Measurements from ENCODE around the gene IL36A. TPM values are rescaled to one million over a fixed set of nuclear protein-coding genes. Genes with fewer than 3 reads are reported as not detected.

The IL36A gene
- total RNA-seq, 1 experiment from 2014 or later: not detected

GRCh38 chr2:112980537-112980936 is 24.7 kb upstream of the IL36A start:
- Histone ChIP-seq H3K27me3 (ENCODE audit: control insufficient read depth, insufficient read depth, low read length) (peaks cover 18% of the 10 kb centered on the region), H3K27ac (ENCODE audit: low read length) (no peak overlapping the region), H3K9me3 (ENCODE audit: control insufficient read depth, insufficient read depth, low read depth, low read length) (no peaks in the 10 kb centered on the region), H3K4me3 (ENCODE audit: low read depth in 2 of 2, low read length in 2 of 2) (no peak overlapping the region), H3K4me1 (ENCODE audit: control insufficient read depth, insufficient read depth, low read length) (no peaks in the 10 kb centered on the region), H3K36me3 (ENCODE audit: control insufficient read depth, insufficient read depth, low read length) (no peaks in the 10 kb centered on the region)
- ChIA-PET POLR2A (no interaction called here), CTCF (no interaction called here)
- intact Hi-C loops (cut with micrococcal nuclease; ENCODE audit: unreplicated experiment) (no loop called here), in situ Hi-C loops (cut with HindIII; ENCODE audit: low pct_unique_long_range_greater_than_20kb, low sequenced_read_pairs) (no loop called here)
- ATAC-seq: no peak
- BruUV-seq (replicated peaks): no TSS peak
- TF ChIP-seq REST (IDR thresholded peaks at IDR 0.05; ENCODE audit: insufficient read depth in 1 of 2, low read depth in 2 of 2, low read length in 1 of 2) (no peak), SIN3A (IDR thresholded peaks at IDR 0.05; ENCODE audit: borderline replicate concordance, insufficient read depth, low read depth, low read length) (no peak)
- DNase-seq (ENCODE audit: low read depth, low spot score): no peak

- ChIA-PET POLR2A (no interaction called here), CTCF (no interaction called here)
- TF ChIP-seq REST (IDR thresholded peaks at IDR 0.05; ENCODE audit: insufficient read depth in 1 of 2, low read depth in 2 of 2, low read length in 1 of 2) (no peak), TCF7L2 (IDR thresholded peaks at IDR 0.05; ENCODE audit: low read depth, low read length) (no peak), CTCF (IDR thresholded peaks at IDR 0.05) (no peak), SIN3A (IDR thresholded peaks at IDR 0.05; ENCODE audit: borderline replicate concordance, insufficient read depth, low read depth, low read length) (no peak), POLR2AphosphoS5 (IDR thresholded peaks at IDR 0.05; ENCODE audit: low read depth, low read length) (no peak)
- Histone ChIP-seq H3K27ac (ENCODE audit: low read length) (no peak overlapping the region), H3K4me1 (ENCODE audit: control insufficient read depth, insufficient read depth, low read length) (no peaks in the 10 kb centered on the region), H3K4me3 (ENCODE audit: low read depth in 2 of 2, low read length in 2 of 2) (no peak overlapping the region), H3K36me3 (ENCODE audit: control insufficient read depth, insufficient read depth, low read length) (no peaks in the 10 kb centered on the region), H3K9me3 (ENCODE audit: control insufficient read depth, insufficient read depth, low read depth, low read length) (no peaks in the 10 kb centered on the region), H3K27me3 (ENCODE audit: control insufficient read depth, insufficient read depth, low read length) (peaks cover 15% of the 10 kb centered on the region)
- in situ Hi-C loops (cut with HindIII; ENCODE audit: low pct_unique_long_range_greater_than_20kb, low sequenced_read_pairs) (no loop called here), intact Hi-C loops (cut with micrococcal nuclease; ENCODE audit: unreplicated experiment) (no loop called here)
- DNase-seq (ENCODE audit: low read depth, low spot score) (no peak), ATAC-seq (no peak)
- BruUV-seq (replicated peaks): no TSS peak
These were observed 20.2 kb upstream of the IL36A start for GRCh38 chr2:112985090-112985489.

All from Panc1 (cell line).